Renal pelvis (tissue), 4 donors: ENCODE measurements around the gene CAMTA1. TPM values are rescaled to one million over a fixed set of nuclear protein-coding genes. Genes with fewer than 3 reads are reported as not detected.
"Not testable (repeated sequence)": the region's sequence is repeated elsewhere in the genome, so short reads cannot be mapped to it uniquely, and the experiment has no call there.

Source experiments
- DNase-seq: peaks from one replicate; pipeline ENCODE4 v3.0.0-alpha.2; 2013
- polyA plus RNA-seq, 3 donors: library from polyadenylated mRNA; unstranded; fragments of 120-200 nt; gene quantifications; one replicate each; pipeline ENCODE4 v1.2.1, GENCODE V29; 2013; ENCODE audit not compliant: insufficient read length in 3 of 3

The CAMTA1 gene
- polyA plus RNA-seq, 3 donors, result 72.3 to 83.1 (median 76.0) TPM

- no peak for DNase-seq
These were observed 15.5 kb downstream of the CAMTA1 start for GRCh38 chr1:6800745-6801144.

- DNase-seq, result no peak
These were observed 15.9 kb downstream of the CAMTA1 start for GRCh38 chr1:6801199-6801598.

- DNase-seq, result no peak
These were observed 16.7 kb downstream of the CAMTA1 start for GRCh38 chr1:6801966-6802365.

- DNase-seq, result no peak
These were observed 17.2 kb downstream of the CAMTA1 start for GRCh38 chr1:6802454-6802853.

- DNase-seq, result no peak
These were observed 17.6 kb downstream of the CAMTA1 start for GRCh38 chr1:6802893-6803292.

GRCh38 chr1:6803357-6803756, 18.1 kb downstream of the CAMTA1 start:
- DNase-seq, result no peak

- no peak for DNase-seq
These were observed 19.8 kb downstream of the CAMTA1 start for GRCh38 chr1:6805004-6805416.

GRCh38 chr1:6807782-6808181, 22.5 kb downstream of the CAMTA1 start:
- DNase-seq, result no peak

- DNase-seq, result no peak
These were observed 24.2 kb downstream of the CAMTA1 start for GRCh38 chr1:6809461-6809860.

GRCh38 chr1:6810146-6810734, 25.0 kb downstream of the CAMTA1 start:
- DNase-seq, result not testable (repeated sequence)

GRCh38 chr1:6811583-6811982, 26.3 kb downstream of the CAMTA1 start:
- no peak for DNase-seq

- no peak for DNase-seq
These were observed 27.9 kb downstream of the CAMTA1 start for GRCh38 chr1:6813165-6813564.

GRCh38 chr1:6815726-6816125, 30.5 kb downstream of the CAMTA1 start:
- no peak for DNase-seq

- no peak for DNase-seq
These were observed 34.2 kb downstream of the CAMTA1 start for GRCh38 chr1:6819246-6820040.

GRCh38 chr1:6820899-6821298, 35.6 kb downstream of the CAMTA1 start:
- DNase-seq, result no peak

- DNase-seq, result peak; percentile 57
These were observed 37.5 kb downstream of the CAMTA1 start for GRCh38 chr1:6822530-6823359.

- DNase-seq, result no peak
These were observed 38.5 kb downstream of the CAMTA1 start for GRCh38 chr1:6823793-6824192.

- DNase-seq, result no peak
These were observed 39.6 kb downstream of the CAMTA1 start for GRCh38 chr1:6824665-6825368.

- no peak for DNase-seq
These were observed 40.6 kb downstream of the CAMTA1 start for GRCh38 chr1:6825828-6826227.

- DNase-seq, result no peak
These were observed 41.8 kb downstream of the CAMTA1 start for GRCh38 chr1:6827079-6827478.

- DNase-seq, result no peak
These were observed 42.4 kb downstream of the CAMTA1 start for GRCh38 chr1:6827630-6828165.

- DNase-seq, result no peak
These were observed 46.1 kb downstream of the CAMTA1 start for GRCh38 chr1:6831366-6831765.
